GM12891 (cell line): Measurements from ENCODE around the gene WWC2.
A peak's percentile ranks its signal among the peaks of the same experiment; 100 is the strongest.

ENCODE experiments used
- DNase-seq: peaks from one replicate; pipeline ENCODE4 v3.0.0; 2011; ENCODE audit warnings: low spot score; ENCODE audit not compliant: insufficient read length
- FAIRE-seq: peaks from 2 replicates; lab custom pipeline; 2011; peaks lifted over from hg19 to GRCh38; lab: Jason Lieb, UNC
- PAX5 ChIP-seq: IDR thresholded peaks from 2 replicates; pipeline ENCODE4 v1.6.1; 2011; ENCODE audit warnings: low read length, moderate library complexity, mild to moderate bottlenecking; ENCODE audit not compliant: insufficient read depth, severe bottlenecking
- POLR2A ChIP-seq: IDR thresholded peaks from 2 replicates; pipeline ENCODE4 v1.6.1; 2011; ENCODE audit warnings: low read depth, low read length, control low read depth
- POLR2AphosphoS5 ChIP-seq: IDR thresholded peaks from 2 replicates; pipeline ENCODE4 v1.6.1; 2011; ENCODE audit warnings: low read depth, low read length, control low read depth
- POU2F2 ChIP-seq: IDR thresholded peaks from 2 replicates; pipeline ENCODE4 v1.6.1; 2011; ENCODE audit warnings: low read depth, mild to moderate bottlenecking, control low read depth, low read length, moderate library complexity
- SPI1 ChIP-seq: IDR thresholded peaks from 2 replicates; pipeline ENCODE4 v1.6.1; 2011; ENCODE audit warnings: low read depth, low read length, control low read depth
- TAF1 ChIP-seq: IDR thresholded peaks from 2 replicates; pipeline ENCODE4 v1.6.1; 2011; ENCODE audit warnings: low read depth, low read length, control low read depth

The WWC2 gene

DNA sequence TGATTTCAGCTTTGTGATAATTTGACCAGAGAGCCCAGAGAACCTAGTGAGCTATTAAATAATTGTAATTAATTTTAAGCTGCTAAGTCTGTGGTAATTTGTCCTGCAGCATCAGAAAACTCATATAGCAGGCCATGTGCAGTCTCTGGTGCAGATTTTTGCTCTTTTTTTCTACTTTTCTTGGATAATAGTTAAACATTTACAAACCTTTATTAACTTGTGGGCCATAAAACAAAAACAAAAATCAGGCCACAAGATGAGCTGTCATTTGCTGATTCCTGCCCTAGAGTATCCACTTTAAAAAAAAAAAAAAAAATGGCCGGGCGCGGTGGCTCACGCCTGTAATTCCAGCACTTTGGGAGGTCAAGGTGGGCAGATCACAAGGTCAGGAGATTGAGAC is 121.2 kb downstream of the WWC2 start:
- DNase-seq, result no peak
- no peak for FAIRE-seq
- TF ChIP-seq POU2F2 (no peak), POLR2A (no peak), PAX5 (no peak)

DNA sequence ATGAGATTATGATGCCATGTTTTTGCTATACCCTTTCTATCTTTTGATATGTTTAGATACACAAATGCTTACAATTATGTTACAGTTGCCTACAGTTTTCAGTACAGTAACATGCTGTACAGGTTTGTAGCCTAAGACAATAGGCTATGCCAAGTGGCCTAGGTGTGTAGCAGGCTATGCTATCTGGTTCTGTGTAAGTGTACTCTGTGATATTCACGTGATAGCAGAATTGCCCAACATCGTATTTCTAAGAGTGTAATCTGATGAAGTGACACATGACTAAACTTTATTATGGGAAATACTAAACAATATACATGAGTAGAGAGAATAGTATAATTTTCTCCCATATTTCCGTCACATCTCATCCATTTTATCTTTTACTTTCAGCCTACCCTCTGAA is 124.0 kb downstream of the WWC2 start:
- DNase-seq (no peak), FAIRE-seq (no peak)
- TF ChIP-seq POLR2AphosphoS5, result no peak
- TF ChIP-seq PAX5, result no peak
- no peak for TF ChIP-seq POU2F2
- no peak for TF ChIP-seq POLR2A

DNA sequence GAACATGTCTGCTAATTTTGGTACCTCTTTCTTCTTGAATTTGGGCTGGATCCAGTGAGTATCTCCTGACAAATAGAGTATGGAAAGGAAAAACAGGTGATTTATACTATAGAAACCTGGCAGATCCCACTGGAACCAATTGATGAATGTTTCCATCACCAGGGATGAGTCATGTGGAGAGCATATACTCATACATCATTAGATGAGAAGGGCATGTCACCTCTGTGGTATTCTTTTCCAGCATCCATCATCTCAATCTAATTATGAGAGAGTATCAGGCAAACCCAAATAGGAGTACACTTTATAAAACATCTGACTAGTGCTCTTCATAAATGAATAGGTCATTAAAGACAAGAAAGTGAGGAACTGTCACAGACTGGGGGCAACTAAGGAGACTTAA is 130.3 kb downstream of the WWC2 start:
- no peak for FAIRE-seq
- TF ChIP-seq PAX5, result no peak
- no peak for DNase-seq

DNA sequence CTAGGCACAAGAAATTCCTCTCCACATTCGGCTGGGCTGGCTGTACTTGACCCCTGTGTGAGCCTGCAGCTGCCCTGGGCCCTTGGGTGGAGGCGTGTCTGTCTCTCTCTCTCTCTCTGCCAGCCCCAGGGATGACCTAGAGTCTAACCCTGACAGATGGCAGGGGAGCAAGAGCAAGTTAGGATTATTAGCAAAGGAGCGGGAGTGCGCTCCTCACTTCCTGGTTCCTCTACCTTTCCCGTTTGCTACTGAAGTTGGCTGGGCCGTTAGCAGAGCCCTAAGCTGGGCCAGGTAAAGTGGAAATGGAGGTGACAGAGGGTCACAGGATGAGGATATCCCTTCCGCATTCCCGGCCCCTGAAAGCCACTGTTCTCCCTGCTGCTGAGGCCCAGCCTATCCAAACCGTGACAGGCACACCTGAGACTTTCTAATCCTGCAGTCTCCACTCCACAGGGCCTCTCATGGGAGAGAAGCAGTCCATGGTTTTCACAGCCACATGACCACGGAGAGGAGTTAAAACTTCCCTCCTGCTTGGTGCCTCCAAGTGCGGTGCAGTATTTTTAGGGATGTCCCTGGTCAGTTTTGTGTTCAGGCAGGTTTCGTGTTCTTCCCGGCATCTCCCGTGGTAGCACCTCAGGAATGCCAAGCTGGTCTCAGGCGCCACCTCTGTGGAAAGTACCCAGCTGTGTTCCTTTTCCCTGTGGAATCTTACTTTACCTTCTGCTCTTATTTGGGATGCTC is 141.7 kb downstream of the WWC2 start:
- TF ChIP-seq PAX5 (no peak), TAF1 (no peak), POLR2AphosphoS5 (no peak), POLR2A (no peak), SPI1 (no peak), POU2F2 (no peak)
- DNase-seq (no peak), FAIRE-seq (no peak)

DNA sequence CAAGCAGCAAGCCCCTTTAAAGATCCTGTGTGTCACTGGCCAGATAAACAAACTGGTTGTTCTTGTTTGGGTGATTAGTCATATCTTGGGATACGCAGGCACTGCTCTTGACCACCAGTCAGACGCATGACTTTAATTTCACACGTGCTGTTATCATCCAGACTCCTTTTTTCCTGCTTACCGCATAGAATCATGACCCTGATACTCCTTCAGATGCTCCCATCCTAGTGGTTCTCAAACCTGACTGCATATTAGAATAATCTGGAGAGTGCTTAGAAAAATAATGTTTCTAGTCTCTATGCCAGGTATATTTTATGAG is 142.2 kb downstream of the WWC2 start:
- DNase-seq, result no peak
- TF ChIP-seq PAX5 (no peak), POLR2A (no peak), TAF1 (no peak), POU2F2 (no peak), POLR2AphosphoS5 (no peak), SPI1 (no peak)
- FAIRE-seq, result no peak

DNA sequence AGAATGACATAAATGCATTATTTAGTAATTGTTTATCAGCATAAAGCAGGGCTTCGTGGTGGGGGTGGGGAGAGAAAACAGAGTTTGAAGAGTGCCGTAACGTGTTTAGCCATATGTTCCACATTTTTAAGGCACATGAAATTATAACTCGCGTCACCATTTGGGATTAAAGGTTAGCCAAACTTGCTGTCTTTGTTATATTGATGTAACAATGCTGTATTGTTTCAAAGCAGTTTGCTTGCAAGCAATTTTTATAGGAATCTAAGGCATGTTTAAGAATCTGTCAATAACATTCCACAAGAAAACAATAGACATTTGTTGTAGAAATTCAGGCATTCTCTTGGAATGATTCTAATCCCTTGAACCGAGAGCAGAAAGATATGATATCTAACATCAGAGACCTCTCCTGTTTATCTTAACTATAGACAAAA is 142.7 kb downstream of the WWC2 start:
- DNase-seq (no peak), FAIRE-seq (no peak)

DNA sequence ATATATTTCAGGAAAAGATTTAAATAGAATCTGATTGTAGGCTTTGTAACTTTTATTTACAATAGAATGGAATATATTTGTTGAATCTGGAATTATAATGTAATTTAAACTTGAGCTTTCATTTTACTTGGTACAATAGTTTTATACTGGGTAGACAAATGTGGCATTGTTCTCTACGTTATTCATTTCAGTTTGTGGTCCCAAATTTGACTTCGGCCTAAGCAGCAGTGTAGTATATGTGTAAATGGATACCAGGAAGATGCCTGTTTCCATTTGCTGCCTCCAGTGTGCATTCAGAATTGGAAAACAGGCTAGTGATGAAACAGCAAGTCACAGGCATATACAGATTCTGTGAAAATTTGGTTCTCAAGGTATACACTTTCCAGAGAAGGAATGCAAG is 143.2 kb downstream of the WWC2 start:
- no peak for DNase-seq
- TF ChIP-seq SPI1 (no peak), POLR2A (no peak), POLR2AphosphoS5 (no peak), PAX5 (no peak), POU2F2 (no peak), TAF1 (no peak)
- no peak for FAIRE-seq

More for the DNA sequence above, 142.7 kb downstream of the WWC2 start:
- TF ChIP-seq POLR2AphosphoS5 (no peak), POU2F2 (no peak), TAF1 (no peak), POLR2A (no peak)

DNA sequence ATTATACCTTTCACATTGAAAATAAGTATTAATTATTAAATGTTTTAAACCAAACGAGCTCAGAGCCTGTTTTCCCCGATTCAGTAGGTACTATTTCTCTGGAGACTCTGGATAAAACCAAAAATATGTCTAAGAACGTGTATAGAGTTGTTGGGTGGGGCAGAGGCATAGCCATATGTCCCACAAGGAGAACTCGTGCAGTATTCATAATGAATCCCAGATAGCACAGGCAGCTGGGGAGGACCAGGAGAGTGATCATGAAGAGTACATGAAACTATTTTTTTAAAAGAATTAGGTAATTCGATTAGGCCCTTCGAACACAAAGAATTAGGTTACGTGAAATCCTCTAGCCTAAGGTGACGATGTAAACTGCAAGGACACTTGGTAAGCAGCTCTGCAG is 145.0 kb downstream of the WWC2 start:
- TF ChIP-seq SPI1 (no peak), PAX5 (no peak), TAF1 (no peak), POU2F2 (no peak), POLR2A (no peak), POLR2AphosphoS5 (no peak)
- DNase-seq (no peak), FAIRE-seq (no peak)

DNA sequence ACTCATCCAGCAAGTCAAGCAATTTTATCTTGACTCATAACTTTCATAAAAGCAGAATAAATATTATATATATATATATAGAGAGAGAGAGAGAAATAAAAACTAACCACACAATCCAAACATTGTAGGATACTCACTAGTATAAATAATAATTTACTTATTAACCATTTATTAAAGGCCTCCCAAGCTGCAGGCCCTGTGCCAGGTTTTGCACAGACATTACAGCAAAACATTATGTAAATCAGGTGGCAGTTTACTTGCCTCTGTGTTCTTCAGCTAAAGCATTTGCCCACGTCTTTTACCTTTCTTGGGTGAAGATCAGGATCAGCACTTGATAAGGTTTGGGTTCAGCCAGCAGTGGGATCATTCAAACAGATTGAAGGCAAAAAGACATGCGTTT is 145.4 kb downstream of the WWC2 start:
- DNase-seq (no peak), FAIRE-seq (no peak)
- no peak for TF ChIP-seq PAX5
- no peak for TF ChIP-seq POLR2AphosphoS5
- no peak for TF ChIP-seq SPI1
- no peak for TF ChIP-seq POU2F2
- TF ChIP-seq POLR2A, result no peak
- TF ChIP-seq TAF1, result no peak

DNA sequence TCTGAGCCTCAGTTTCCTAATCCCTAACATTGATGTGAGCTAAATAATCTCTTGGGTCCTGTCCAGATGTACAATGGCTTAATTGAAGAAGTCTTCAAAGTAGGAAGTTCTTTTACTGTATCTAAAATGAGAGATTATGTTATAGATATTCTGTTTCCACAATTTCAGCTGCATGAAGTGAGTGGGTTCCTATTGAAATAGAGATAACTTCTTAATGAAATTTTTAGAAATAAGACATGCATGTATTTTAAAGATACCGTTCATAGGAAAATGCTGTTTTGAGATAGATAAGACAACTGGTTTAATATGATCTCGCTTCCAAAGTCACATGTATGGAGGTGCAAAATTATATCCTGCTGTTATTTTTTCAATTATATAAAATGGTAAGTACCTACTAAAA is 149.1 kb downstream of the WWC2 start:
- FAIRE-seq, result no peak
- no peak for DNase-seq
- no peak for TF ChIP-seq POU2F2
- TF ChIP-seq PAX5, result no peak
- TF ChIP-seq POLR2A, result no peak
- TF ChIP-seq TAF1, result no peak
- TF ChIP-seq POLR2AphosphoS5, result no peak

DNA sequence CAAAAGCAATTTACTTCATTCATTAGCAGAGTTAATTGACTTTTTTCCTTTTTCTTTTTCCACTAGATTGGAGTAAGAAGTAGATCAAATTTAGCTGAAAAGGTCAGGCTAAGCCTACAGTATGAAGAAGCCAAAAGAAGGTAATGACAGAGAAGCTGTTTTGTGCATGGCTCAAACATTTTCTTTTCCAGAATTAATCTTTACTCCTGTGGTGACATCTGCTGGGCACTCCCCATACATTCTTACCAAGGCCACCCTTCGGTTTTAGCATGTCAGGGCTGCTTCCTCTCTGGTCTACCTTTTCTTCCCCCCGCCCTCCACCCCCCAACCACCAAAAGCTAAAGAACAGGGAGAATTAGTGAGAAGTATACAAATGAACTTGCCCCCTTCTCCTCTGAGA is 150.8 kb downstream of the WWC2 start:
- FAIRE-seq (peak; percentile 48), DNase-seq (no peak)
- TF ChIP-seq POLR2A (no peak), TAF1 (no peak), POLR2AphosphoS5 (no peak), POU2F2 (no peak), PAX5 (no peak), SPI1 (no peak)
